Measurements from ENCODE around the gene HNRNPA2B1. TPM values are rescaled to one million over a fixed set of nuclear protein-coding genes. Genes with fewer than 3 reads are reported as not detected.
"Not testable (repeated sequence)": the region's sequence is repeated elsewhere in the genome, so short reads cannot be mapped to it uniquely, and the experiment has no call there.

HNRNPA2B1 gene
- total RNA-seq, 4 donors from 2014 or later, result 206 to 296 (median 285) TPM

DNA sequence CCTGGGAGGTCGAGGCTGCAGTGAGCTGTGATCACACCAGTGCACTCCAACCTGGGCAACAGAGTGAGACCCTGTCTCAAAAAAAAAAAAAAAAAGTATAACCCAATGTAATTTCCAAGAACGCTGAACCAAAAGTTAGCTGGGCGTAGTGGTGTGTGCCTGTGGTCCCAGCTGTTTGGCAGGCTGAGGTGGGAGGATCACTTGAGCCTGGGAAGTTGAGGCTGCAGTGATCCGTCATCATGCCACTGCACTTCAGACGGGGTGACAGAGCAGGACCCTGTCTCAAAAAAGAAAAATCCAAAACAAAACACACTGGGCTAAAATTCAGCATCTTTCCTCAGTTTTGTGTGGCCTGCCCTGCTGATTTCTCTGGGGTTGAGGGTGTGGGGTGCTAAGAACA is 21.1 kb downstream of the HNRNPA2B1 start:
- DNase-seq (ENCODE audit: low spot score) (no peak), ATAC-seq (ENCODE audit: low FRiP score) (no peak)
- TF ChIP-seq, protein P1, sequence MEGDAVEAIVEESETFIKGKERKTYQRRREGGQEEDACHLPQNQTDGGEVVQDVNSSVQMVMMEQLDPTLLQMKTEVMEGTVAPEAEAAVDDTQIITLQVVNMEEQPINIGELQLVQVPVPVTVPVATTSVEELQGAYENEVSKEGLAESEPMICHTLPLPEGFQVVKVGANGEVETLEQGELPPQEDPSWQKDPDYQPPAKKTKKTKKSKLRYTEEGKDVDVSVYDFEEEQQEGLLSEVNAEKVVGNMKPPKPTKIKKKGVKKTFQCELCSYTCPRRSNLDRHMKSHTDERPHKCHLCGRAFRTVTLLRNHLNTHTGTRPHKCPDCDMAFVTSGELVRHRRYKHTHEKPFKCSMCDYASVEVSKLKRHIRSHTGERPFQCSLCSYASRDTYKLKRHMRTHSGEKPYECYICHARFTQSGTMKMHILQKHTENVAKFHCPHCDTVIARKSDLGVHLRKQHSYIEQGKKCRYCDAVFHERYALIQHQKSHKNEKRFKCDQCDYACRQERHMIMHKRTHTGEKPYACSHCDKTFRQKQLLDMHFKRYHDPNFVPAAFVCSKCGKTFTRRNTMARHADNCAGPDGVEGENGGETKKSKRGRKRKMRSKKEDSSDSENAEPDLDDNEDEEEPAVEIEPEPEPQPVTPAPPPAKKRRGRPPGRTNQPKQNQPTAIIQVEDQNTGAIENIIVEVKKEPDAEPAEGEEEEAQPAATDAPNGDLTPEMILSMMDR (IDR thresholded peaks at IDR 0.05), result no peak

DNA sequence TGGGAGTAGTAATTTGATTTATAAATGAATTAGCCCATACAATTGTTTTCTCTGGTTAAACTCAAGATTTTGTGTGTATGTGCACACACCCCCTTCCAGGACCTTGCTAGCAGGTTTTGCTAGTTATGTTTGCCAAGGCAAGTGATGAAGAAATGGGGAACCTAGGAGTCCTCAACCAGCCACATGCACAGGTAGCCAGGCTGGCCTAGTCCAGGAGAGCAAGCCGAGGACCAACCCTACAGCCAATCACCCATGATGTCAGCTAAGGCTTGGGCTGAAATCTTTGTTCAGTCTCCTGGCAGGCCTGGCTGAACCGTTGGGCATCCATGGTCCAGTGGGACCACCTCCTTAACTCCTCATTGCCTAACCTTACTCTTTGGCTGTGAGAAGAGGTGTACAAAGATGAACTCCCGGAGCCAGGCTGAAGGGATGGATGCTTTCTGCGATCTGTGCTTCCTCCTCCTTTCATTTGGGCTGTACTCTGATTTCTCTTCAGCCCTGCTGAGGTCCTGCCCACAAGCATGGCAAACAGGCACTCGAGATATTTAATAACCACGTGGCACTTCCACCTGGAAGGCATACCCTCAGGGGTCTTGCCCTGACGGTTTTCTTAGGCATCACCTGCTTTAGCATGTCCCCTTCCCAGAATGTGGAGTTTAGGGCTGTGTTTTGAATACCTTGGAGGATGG is 22.1 kb downstream of the HNRNPA2B1 start:
- TF ChIP-seq, protein P1 (IDR thresholded peaks at IDR 0.05), result no peak
- no peak for DNase-seq (ENCODE audit: low spot score)
- no peak for ATAC-seq (ENCODE audit: low FRiP score)

DNA sequence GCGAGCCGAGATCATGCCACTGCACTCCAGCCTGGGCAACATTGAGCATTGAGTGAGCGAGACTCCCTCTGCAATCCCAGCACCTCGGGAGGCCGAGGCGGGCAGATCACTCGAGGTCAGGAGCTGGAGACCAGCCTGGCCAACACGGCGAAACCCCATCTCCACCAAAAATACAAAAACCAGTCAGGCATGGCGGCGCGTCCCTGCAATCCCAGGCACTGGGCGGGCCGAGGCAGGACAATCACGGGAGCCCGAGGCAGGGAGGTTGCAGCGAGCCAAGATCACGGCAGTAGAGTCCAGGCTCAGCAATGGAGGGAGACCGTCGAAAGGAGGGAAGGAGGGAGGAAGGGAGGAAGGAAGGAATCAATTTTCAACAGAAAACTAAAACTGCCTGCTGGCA is 23.3 kb downstream of the HNRNPA2B1 start:
- ATAC-seq (ENCODE audit: low FRiP score); DNase-seq (ENCODE audit: low spot score): not testable (repeated sequence)

DNA sequence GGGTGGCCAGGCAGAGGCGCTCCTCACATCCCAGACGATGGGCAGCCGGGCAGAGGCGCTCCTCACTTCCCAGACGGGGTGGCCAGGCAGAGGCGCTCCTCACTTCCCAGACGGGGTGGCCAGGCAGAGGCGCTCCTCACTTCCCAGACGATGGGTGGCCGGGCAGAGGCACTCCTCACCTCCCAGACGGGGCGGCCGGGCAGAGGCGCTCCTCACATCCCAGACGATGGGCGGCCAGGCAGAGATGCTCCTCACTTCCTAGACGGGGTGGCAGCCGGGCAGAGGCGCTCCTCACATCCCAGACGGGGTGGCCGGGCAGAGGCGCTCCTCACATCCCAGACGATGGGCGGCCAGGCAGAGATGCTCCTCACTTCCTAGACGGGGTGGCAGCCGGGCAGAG is 23.9 kb downstream of the HNRNPA2B1 start:
- DNase-seq (ENCODE audit: low spot score); ATAC-seq (ENCODE audit: low FRiP score): not testable (repeated sequence)

DNA sequence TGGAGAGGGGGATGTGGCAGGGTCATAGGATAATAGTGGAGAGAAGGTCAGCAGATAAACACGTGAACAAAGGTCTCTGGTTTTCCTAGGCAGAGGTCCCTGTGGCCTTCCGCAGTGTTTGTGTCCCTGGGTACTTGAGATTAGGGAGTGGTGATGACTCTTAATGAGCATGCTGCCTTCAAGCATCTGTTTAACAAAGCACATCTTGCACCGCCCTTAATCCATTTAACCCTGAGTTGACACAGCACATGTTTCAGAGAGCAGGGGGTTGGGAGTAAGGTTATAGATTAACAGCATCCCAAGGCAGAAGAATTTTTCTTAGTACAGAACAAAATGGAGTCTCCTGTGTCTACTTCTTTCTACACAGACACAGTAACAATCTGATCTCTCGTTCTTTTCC is 24.6 kb downstream of the HNRNPA2B1 start:
- DNase-seq (ENCODE audit: low spot score); ATAC-seq (ENCODE audit: low FRiP score): not testable (repeated sequence)

DNA sequence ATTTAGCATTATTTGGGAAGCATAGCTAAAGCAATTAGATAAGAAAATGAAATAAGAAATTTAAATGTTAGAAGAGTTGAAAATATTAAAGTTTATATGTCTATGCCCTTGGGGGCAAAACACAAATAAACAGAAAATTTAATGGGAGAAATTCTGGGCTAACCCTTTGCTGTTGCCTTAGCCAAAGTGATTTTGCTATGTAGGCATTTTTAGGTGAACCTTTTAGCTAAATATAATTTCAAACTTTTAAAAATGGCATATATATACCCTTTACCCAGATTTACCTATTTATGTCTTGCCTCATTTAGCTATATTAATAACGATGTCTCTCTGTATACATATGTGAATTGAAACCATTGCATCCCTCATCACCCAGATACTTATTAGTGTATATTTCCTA is 28.5 kb downstream of the HNRNPA2B1 start:
- TF ChIP-seq, protein P1 (IDR thresholded peaks at IDR 0.05), result no peak
- ATAC-seq (ENCODE audit: low FRiP score) (no peak), DNase-seq (ENCODE audit: low spot score) (no peak)

DNA sequence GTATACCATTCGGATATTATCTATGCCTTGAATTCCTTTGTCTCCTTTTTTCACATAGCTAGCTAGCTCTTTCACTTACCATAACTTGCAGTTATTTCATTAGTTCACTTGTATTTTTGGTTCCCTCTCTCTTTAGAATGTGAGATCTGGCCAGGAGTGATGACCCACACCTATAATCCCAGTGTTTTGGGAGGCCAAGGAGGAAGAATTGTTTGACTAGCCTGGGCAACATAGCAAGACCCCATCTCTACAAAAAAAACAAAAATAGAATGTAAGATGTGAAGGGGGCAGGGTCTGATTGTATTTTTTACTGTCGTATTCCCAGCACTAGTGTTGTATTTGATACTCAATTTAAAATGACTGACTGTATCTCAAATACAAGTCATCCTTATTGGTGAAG is 28.9 kb downstream of the HNRNPA2B1 start:
- TF ChIP-seq, protein P1 (IDR thresholded peaks at IDR 0.05), result no peak
- no peak for DNase-seq (ENCODE audit: low spot score)
- no peak for ATAC-seq (ENCODE audit: low FRiP score)

DNA sequence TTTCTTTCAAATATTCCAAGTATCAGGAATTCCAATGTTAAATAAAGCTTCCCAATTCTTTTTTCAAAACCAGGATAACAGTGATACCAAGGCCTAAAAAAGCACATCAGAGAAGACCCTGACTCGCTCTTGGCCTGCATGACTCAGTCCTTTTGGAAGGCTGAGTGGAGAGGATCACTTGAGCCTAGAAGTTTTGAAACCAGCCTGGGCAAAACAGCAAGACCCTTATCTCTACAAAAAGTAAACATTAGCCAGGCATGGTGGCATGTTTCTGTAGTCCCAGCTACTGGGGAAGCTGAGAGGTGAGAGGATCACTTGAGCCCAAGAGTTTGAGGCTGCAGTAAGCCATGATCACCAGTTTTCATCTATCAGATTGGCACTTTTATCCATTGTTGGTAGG is 29.9 kb downstream of the HNRNPA2B1 start:
- TF ChIP-seq, protein P1 (IDR thresholded peaks at IDR 0.05), result no peak
- no peak for ATAC-seq (ENCODE audit: low FRiP score)

DNA sequence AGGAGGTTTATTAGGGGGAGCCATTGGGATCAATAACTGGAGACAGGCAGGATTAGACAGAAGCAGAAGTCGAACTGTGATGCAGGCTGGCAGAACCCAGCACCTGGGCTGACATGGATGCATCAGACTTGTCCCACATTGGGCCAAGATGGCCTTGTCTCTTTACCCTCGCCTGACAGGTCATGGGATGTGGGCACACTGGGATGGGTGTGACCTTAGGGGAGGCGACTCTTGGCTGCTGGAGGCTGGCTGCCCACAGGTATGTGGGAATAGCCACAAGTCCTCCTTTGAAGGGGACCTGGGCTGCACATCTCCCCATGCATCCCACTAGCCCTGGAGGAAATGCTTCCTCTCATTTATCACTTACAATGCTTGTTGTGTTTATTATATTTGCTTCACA is 31.3 kb downstream of the HNRNPA2B1 start:
- TF ChIP-seq, protein P1 (IDR thresholded peaks at IDR 0.05), result no peak
- DNase-seq (ENCODE audit: low spot score), result no peak
- ATAC-seq (ENCODE audit: low FRiP score), result no peak

More for the DNA sequence above, 29.9 kb downstream of the HNRNPA2B1 start:
- no peak for DNase-seq (ENCODE audit: low spot score)
